SK-N-SH treated with all-trans-retinoic acid at 6 μM for 48 hours (cell line): ENCODE measurements around the gene CFAP61.
"Not testable (repeated sequence)": the region's sequence is repeated elsewhere in the genome, so short reads cannot be mapped to it uniquely, and the experiment has no call there.

Source experiments
- ATAC-seq: fragments of 200-7000 bp; cut with Tn5 transposase; 3 replicates; pipeline ENCODE4 v1.9.1; 2020; ENCODE audit warnings: mild to moderate bottlenecking, moderate library complexity
- ARNTL ChIP-seq: fragments of 450-650 bp; formaldehyde crosslinking; IDR thresholded peaks from 2 replicates; pipeline ENCODE4 v1.5.0; 2020; ENCODE audit warnings: low read depth, mild to moderate bottlenecking, moderate library complexity, borderline replicate concordance
- BACH2 ChIP-seq: fragments of 250-450 bp; sonication (Bioruptor Pico); IDR thresholded peaks from 2 replicates; pipeline ENCODE4 v1.9.0; 2021; ENCODE audit warnings: mild to moderate bottlenecking, borderline replicate concordance
- CSDC2 ChIP-seq: fragments of 250-450 bp; sonication (Bioruptor Pico); IDR thresholded peaks from 2 replicates; pipeline ENCODE4 v1.5.0; 2020; ENCODE audit warnings: mild to moderate bottlenecking, moderate library complexity
- ESRRG ChIP-seq: fragments of 250-450 bp; sonication (Bioruptor Pico); IDR thresholded peaks from 2 replicates; pipeline ENCODE4 v1.6.1; 2021; ENCODE audit warnings: mild to moderate bottlenecking
- GLIS3 ChIP-seq: fragments of 250-450 bp; sonication (Bioruptor Pico); IDR thresholded peaks from 2 replicates; pipeline ENCODE4 v1.5.0; 2020; ENCODE audit warnings: mild to moderate bottlenecking, moderate library complexity
- ISL1 ChIP-seq: fragments of 250-450 bp; sonication (Bioruptor Pico); IDR thresholded peaks from 2 replicates; pipeline ENCODE4 v2.1.2; 2022; ENCODE audit warnings: mild to moderate bottlenecking, moderate library complexity
- OSR1 ChIP-seq: fragments of 250-450 bp; sonication (Bioruptor Pico); IDR thresholded peaks from 2 replicates; pipeline ENCODE4 v1.8.0; 2022; ENCODE audit warnings: moderate library complexity, mild to moderate bottlenecking, inconsistent platforms
- RARB ChIP-seq: fragments of 250-450 bp; sonication (Bioruptor Pico); IDR thresholded peaks from 2 replicates; pipeline ENCODE4 v1.8.0; 2021; ENCODE audit warnings: mild to moderate bottlenecking, moderate library complexity
- SNAI2 ChIP-seq: fragments of 250-450 bp; sonication (Bioruptor Pico); IDR thresholded peaks from 2 replicates; pipeline ENCODE4 v1.5.0; 2020; ENCODE audit warnings: mild to moderate bottlenecking, moderate library complexity
- TCF4 ChIP-seq: fragments of 250-450 bp; sonication (Bioruptor Pico); IDR thresholded peaks from 2 replicates; pipeline ENCODE4 v1.8.0; 2021; ENCODE audit warnings: mild to moderate bottlenecking, moderate library complexity, borderline replicate concordance
- TOX ChIP-seq: fragments of 250-450 bp; sonication (Bioruptor Pico); IDR thresholded peaks from 2 replicates; pipeline ENCODE4 v1.8.0; 2021; ENCODE audit warnings: mild to moderate bottlenecking, moderate library complexity, borderline replicate concordance
- ZC3H10 ChIP-seq: fragments of 250-450 bp; sonication (Bioruptor Pico); IDR thresholded peaks from 2 replicates; pipeline ENCODE4 v1.5.1; 2021; ENCODE audit warnings: mild to moderate bottlenecking, moderate library complexity
- ZFP3 ChIP-seq: fragments of 250-450 bp; sonication (Bioruptor Pico); IDR thresholded peaks from 2 replicates; pipeline ENCODE4 v1.5.0; 2020; ENCODE audit warnings: mild to moderate bottlenecking, moderate library complexity
- ZFP30 ChIP-seq: fragments of 450-650 bp; formaldehyde crosslinking; IDR thresholded peaks from 2 replicates; pipeline ENCODE4 v1.5.0; 2022; ENCODE audit warnings: mild to moderate bottlenecking, moderate library complexity
- ZNF565 ChIP-seq: fragments of 450-650 bp; formaldehyde crosslinking; conservative IDR thresholded peaks from 2 replicates; pipeline ENCODE4 v1.5.0; 2020; ENCODE audit warnings: low read depth, mild to moderate bottlenecking, moderate library complexity
- ZNF70 ChIP-seq: fragments of 450-650 bp; formaldehyde crosslinking; IDR thresholded peaks from 2 replicates; pipeline ENCODE4 v1.5.0; 2020; ENCODE audit warnings: mild to moderate bottlenecking, moderate library complexity
- ZNF8 ChIP-seq: fragments of 450-650 bp; formaldehyde crosslinking; IDR thresholded peaks from 2 replicates; pipeline ENCODE4 v1.5.0; 2020; ENCODE audit warnings: mild to moderate bottlenecking, moderate library complexity
- TF ChIP-seq, protein P1 (sequence below): fragments of 250-450 bp; sonication (Bioruptor Pico); IDR thresholded peaks from 2 replicates; pipeline ENCODE4 v1.8.0; 2020; ENCODE audit warnings: mild to moderate bottlenecking, moderate library complexity, borderline replicate concordance
- TF ChIP-seq, protein P2 (sequence below): fragments of 250-450 bp; sonication (Bioruptor Pico); IDR thresholded peaks from 2 replicates; pipeline ENCODE4 v1.8.0; 2021; ENCODE audit warnings: low read depth, mild to moderate bottlenecking, moderate library complexity, borderline replicate concordance
- TF ChIP-seq, protein P3 (sequence below): fragments of 250-450 bp; sonication (Bioruptor Pico); IDR thresholded peaks from 2 replicates; pipeline ENCODE4 v1.5.1; 2021; ENCODE audit warnings: mild to moderate bottlenecking, moderate library complexity
- TF ChIP-seq, protein P4 (sequence below): fragments of 250-450 bp; sonication (Bioruptor Pico); IDR thresholded peaks from 2 replicates; pipeline ENCODE4 v1.5.1; 2020; ENCODE audit warnings: low read depth, mild to moderate bottlenecking, moderate library complexity
- TF ChIP-seq, protein P5 (sequence below): fragments of 250-450 bp; sonication (Bioruptor Pico); IDR thresholded peaks from 2 replicates; pipeline ENCODE4 v1.5.0; 2020; ENCODE audit warnings: mild to moderate bottlenecking, moderate library complexity

The CFAP61 gene

DNA sequence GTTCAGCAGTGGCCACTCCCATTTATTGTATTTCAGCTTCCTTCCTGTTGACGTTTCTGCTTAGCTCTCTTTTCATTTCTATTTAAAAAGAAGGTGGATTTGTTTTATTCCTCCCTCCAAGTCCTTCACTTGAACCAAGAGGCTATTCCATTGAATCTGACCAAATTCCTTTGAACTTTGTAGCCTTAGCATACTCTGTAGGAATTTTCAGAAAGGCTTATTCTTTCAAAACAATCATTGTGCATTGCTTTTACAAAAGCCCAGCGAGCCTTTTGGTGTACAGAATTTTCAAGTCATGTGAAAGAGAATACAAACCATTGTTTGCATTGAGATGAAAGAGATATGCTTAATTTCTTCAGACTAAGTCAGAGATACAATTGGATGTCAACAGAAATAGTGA is 164.6 kb downstream of the CFAP61 start:
- no peak for ATAC-seq

DNA sequence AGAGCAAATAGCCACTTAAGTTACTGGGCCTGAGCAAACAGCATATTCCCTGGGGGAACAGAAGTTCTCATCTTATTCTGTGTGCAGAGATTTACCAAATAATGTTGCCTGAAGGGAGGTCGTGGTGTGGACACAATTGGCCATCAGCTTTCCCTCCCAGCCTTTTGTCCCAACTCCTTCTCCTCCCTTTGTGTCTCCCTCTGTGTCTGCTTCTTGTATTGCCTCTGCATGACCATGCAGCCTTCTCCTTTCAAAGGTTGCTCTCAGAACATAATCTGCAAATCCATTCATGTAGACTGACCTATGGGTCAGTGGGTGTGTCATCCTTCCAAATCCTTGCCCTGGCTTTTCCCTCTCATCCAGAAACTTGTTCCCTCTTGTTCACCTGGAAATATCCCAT is 165.3 kb downstream of the CFAP61 start:
- TF ChIP-seq ZNF8 (CRISPR knock-in tag) (no peak), CSDC2 (CRISPR knock-in tag) (no peak), RARB (CRISPR knock-in tag) (no peak), ESRRG (CRISPR knock-in tag) (no peak), ISL1 (CRISPR knock-in tag) (no peak), ZNF565 (no peak), TOX (CRISPR knock-in tag) (no peak), GLIS3 (CRISPR knock-in tag) (no peak), SNAI2 (CRISPR knock-in tag) (no peak), ZFP3 (no peak), ZFP30 (CRISPR knock-in tag) (no peak), OSR1 (CRISPR knock-in tag) (no peak)
- TF ChIP-seq, protein P1, sequence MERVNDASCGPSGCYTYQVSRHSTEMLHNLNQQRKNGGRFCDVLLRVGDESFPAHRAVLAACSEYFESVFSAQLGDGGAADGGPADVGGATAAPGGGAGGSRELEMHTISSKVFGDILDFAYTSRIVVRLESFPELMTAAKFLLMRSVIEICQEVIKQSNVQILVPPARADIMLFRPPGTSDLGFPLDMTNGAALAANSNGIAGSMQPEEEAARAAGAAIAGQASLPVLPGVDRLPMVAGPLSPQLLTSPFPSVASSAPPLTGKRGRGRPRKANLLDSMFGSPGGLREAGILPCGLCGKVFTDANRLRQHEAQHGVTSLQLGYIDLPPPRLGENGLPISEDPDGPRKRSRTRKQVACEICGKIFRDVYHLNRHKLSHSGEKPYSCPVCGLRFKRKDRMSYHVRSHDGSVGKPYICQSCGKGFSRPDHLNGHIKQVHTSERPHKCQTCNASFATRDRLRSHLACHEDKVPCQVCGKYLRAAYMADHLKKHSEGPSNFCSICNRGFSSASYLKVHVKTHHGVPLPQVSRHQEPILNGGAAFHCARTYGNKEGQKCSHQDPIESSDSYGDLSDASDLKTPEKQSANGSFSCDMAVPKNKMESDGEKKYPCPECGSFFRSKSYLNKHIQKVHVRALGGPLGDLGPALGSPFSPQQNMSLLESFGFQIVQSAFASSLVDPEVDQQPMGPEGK = no peak
- TF ChIP-seq, protein P2, sequence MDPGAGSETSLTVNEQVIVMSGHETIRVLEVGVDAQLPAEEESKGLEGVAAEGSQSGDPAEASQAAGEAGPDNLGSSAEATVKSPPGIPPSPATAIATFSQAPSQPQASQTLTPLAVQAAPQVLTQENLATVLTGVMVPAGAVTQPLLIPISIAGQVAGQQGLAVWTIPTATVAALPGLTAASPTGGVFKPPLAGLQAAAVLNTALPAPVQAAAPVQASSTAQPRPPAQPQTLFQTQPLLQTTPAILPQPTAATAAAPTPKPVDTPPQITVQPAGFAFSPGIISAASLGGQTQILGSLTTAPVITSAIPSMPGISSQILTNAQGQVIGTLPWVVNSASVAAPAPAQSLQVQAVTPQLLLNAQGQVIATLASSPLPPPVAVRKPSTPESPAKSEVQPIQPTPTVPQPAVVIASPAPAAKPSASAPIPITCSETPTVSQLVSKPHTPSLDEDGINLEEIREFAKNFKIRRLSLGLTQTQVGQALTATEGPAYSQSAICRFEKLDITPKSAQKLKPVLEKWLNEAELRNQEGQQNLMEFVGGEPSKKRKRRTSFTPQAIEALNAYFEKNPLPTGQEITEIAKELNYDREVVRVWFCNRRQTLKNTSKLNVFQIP (CRISPR knock-in tag) = no peak
- TF ChIP-seq, protein P3, sequence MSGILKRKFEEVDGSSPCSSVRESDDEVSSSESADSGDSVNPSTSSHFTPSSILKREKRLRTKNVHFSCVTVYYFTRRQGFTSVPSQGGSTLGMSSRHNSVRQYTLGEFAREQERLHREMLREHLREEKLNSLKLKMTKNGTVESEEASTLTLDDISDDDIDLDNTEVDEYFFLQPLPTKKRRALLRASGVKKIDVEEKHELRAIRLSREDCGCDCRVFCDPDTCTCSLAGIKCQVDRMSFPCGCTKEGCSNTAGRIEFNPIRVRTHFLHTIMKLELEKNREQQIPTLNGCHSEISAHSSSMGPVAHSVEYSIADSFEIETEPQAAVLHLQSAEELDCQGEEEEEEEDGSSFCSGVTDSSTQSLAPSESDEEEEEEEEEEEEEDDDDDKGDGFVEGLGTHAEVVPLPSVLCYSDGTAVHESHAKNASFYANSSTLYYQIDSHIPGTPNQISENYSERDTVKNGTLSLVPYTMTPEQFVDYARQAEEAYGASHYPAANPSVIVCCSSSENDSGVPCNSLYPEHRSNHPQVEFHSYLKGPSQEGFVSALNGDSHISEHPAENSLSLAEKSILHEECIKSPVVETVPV = no peak
- TF ChIP-seq, all 23 proteins: peak for 0

More for the DNA sequence above, 164.6 kb downstream of the CFAP61 start:
- TF ChIP-seq BACH2 (no peak), CSDC2 (CRISPR knock-in tag) (no peak), TCF4 (CRISPR knock-in tag) (no peak), ISL1 (CRISPR knock-in tag) (no peak), ZNF565 (no peak), ZNF70 (CRISPR knock-in tag) (no peak), ZC3H10 (CRISPR knock-in tag) (no peak), ZFP30 (CRISPR knock-in tag) (no peak), GLIS3 (CRISPR knock-in tag) (no peak), ARNTL (no peak)
- TF ChIP-seq, protein P4, sequence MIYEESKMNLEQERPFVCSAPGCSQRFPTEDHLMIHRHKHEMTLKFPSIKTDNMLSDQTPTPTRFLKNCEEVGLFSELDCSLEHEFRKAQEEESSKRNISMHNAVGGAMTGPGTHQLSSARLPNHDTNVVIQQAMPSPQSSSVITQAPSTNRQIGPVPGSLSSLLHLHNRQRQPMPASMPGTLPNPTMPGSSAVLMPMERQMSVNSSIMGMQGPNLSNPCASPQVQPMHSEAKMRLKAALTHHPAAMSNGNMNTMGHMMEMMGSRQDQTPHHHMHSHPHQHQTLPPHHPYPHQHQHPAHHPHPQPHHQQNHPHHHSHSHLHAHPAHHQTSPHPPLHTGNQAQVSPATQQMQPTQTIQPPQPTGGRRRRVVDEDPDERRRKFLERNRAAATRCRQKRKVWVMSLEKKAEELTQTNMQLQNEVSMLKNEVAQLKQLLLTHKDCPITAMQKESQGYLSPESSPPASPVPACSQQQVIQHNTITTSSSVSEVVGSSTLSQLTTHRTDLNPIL (CRISPR knock-in tag) = no peak
- TF ChIP-seq, protein P2 (CRISPR knock-in tag) = no peak
- TF ChIP-seq, protein P1 = no peak
- TF ChIP-seq, protein P5, sequence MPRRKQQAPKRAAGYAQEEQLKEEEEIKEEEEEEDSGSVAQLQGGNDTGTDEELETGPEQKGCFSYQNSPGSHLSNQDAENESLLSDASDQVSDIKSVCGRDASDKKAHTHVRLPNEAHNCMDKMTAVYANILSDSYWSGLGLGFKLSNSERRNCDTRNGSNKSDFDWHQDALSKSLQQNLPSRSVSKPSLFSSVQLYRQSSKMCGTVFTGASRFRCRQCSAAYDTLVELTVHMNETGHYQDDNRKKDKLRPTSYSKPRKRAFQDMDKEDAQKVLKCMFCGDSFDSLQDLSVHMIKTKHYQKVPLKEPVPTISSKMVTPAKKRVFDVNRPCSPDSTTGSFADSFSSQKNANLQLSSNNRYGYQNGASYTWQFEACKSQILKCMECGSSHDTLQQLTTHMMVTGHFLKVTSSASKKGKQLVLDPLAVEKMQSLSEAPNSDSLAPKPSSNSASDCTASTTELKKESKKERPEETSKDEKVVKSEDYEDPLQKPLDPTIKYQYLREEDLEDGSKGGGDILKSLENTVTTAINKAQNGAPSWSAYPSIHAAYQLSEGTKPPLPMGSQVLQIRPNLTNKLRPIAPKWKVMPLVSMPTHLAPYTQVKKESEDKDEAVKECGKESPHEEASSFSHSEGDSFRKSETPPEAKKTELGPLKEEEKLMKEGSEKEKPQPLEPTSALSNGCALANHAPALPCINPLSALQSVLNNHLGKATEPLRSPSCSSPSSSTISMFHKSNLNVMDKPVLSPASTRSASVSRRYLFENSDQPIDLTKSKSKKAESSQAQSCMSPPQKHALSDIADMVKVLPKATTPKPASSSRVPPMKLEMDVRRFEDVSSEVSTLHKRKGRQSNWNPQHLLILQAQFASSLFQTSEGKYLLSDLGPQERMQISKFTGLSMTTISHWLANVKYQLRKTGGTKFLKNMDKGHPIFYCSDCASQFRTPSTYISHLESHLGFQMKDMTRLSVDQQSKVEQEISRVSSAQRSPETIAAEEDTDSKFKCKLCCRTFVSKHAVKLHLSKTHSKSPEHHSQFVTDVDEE (CRISPR knock-in tag) = no peak

DNA sequence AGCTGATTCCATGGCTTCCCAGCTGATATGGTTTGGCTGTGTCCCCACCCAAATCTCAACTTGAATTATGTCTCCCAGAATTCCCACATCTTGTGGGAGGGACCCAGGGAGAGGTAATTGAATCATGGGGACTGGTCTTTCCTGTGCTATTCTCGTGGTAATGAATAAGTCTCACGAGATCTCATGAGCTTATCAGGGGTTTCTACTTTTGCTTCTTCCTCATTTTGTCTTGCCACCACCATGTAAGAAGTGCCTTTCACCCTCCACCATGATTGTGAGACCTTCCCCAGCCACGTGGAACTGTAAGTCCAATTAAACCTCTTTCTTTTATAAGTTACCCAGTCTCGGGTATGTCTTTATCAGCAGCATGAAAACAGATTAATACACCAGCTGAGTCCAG is 165.8 kb downstream of the CFAP61 start:
- ATAC-seq = not testable (repeated sequence)

More for the DNA sequence above, 165.3 kb downstream of the CFAP61 start:
- ATAC-seq = no peak
